ENCODE data around the gene CACHD1. TPM values are rescaled to one million over a fixed set of nuclear protein-coding genes. Genes with fewer than 3 reads are reported as not detected.

The CACHD1 gene
- total RNA-seq, 1 experiment from 2014 or later = 8.4 TPM

- Histone ChIP-seq H3K9ac (ENCODE audit: low read length) (no peak overlapping the region), H3K9me2 (ENCODE audit: insufficient read depth) (no peaks in the 10 kb centered on the region), H3K9me3 (ENCODE audit: control insufficient read depth in 1 of 2, insufficient read depth in 1 of 2, low read depth in 1 of 2, low read length in 2 of 2) (no peaks in the 10 kb centered on the region), H3K4me3 (replicated peaks in 1 of 2; ENCODE audit: low read depth in 1 of 2, low read length in 2 of 2) (no peak overlapping the region), H2AFZ (ENCODE audit: low read depth, low read length, poor library complexity, severe bottlenecking) (no peak overlapping the region), H3K4me1 (ENCODE audit: control insufficient read depth in 1 of 2, insufficient read depth in 2 of 2, low read length in 2 of 2) (no peaks in the 10 kb centered on the region), H3K79me2 (ENCODE audit: insufficient read depth, low read length) (peaks cover 5% of the 10 kb centered on the region), H4K20me1 (ENCODE audit: insufficient read depth) (no peaks in the 10 kb centered on the region), H3K27me3 (ENCODE audit: insufficient read depth, low read length) (no peaks in the 10 kb centered on the region), H3K36me3 (ENCODE audit: control insufficient read depth in 1 of 2, insufficient read depth in 2 of 2, low read length in 2 of 2) (no peaks in the 10 kb centered on the region), H3K27ac (ENCODE audit: low read depth, low read length) (no peak overlapping the region), H3K4me2 (ENCODE audit: low read length) (no peak overlapping the region)
- TF ChIP-seq FOSL1 (IDR thresholded peaks at IDR 0.05; ENCODE audit: low read depth) (no peak), REST (IDR thresholded peaks at IDR 0.05; ENCODE audit: low read depth) (no peak), TCF7L2 (IDR thresholded peaks at IDR 0.05; ENCODE audit: borderline replicate concordance, extremely low read depth, insufficient read depth, insufficient read length) (no peak), POLR2AphosphoS5 (IDR thresholded peaks at IDR 0.05; ENCODE audit: low read depth, low read length) (no peak), ZBTB33 (IDR thresholded peaks at IDR 0.05; ENCODE audit: extremely low read depth, insufficient replicate concordance, low read length) (no peak), EZH2 (IDR thresholded peaks at IDR 0.05) (no peak), JUND (IDR thresholded peaks at IDR 0.05) (no peak), ZNF274 (IDR thresholded peaks at IDR 0.05; ENCODE audit: low read depth, low read length) (no peak), SP1 (IDR thresholded peaks at IDR 0.05; ENCODE audit: low read depth) (no peak), RAD21 (IDR thresholded peaks at IDR 0.05; ENCODE audit: low read depth) (no peak), ZFX (IDR thresholded peaks at IDR 0.05) (no peak), YY1 (IDR thresholded peaks at IDR 0.05; ENCODE audit: extremely low read depth, insufficient replicate concordance, low read depth, low read length) (no peak), EGR1 (IDR thresholded peaks at IDR 0.05; ENCODE audit: low read depth) (no peak), CEBPB (IDR thresholded peaks at IDR 0.05; ENCODE audit: low read depth) (no peak), CBX3 (IDR thresholded peaks at IDR 0.05; ENCODE audit: low read depth) (no peak), EZH2phosphoT487 (IDR thresholded peaks at IDR 0.05; ENCODE audit: borderline replicate concordance) (no peak), SRF (IDR thresholded peaks at IDR 0.05; ENCODE audit: low read depth) (no peak), SIN3A (IDR thresholded peaks at IDR 0.05; ENCODE audit: low read depth) (no peak)
- TF ChIP-seq, protein P1, sequence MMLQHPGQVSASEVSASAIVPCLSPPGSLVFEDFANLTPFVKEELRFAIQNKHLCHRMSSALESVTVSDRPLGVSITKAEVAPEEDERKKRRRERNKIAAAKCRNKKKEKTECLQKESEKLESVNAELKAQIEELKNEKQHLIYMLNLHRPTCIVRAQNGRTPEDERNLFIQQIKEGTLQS (IDR thresholded peaks at IDR 0.05) = no peak
- TF ChIP-seq, protein P2, sequence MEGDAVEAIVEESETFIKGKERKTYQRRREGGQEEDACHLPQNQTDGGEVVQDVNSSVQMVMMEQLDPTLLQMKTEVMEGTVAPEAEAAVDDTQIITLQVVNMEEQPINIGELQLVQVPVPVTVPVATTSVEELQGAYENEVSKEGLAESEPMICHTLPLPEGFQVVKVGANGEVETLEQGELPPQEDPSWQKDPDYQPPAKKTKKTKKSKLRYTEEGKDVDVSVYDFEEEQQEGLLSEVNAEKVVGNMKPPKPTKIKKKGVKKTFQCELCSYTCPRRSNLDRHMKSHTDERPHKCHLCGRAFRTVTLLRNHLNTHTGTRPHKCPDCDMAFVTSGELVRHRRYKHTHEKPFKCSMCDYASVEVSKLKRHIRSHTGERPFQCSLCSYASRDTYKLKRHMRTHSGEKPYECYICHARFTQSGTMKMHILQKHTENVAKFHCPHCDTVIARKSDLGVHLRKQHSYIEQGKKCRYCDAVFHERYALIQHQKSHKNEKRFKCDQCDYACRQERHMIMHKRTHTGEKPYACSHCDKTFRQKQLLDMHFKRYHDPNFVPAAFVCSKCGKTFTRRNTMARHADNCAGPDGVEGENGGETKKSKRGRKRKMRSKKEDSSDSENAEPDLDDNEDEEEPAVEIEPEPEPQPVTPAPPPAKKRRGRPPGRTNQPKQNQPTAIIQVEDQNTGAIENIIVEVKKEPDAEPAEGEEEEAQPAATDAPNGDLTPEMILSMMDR (IDR thresholded peaks at IDR 0.05 in 2 of 3, conservative IDR thresholded peaks at IDR 0.05 in 1 of 3; ENCODE audit: borderline replicate concordance in 1 of 3, insufficient read depth in 1 of 3, low read depth in 2 of 3, low read length in 2 of 3) = no peak
- intact Hi-C loops (cut with micrococcal nuclease) = no loop called here
- ChIA-PET CTCF (no interaction called here), RAD21 (ENCODE audit: low non-redundant PET in 1 of 2, low total read pairs in 2 of 2, uncharacterized antibody in 2 of 2, unreplicated experiment in 2 of 2) (no interaction called here), POLR2A (no interaction called here)
- no TSS peak for BruUV-seq (replicated peaks)
- no peak for DNase-seq (ENCODE audit: low read depth, low spot score)
- no peak for ATAC-seq
These were observed 53.7 kb downstream of the CACHD1 start for GRCh38 chr1:64523413-64524337.

Measured in HCT116 (cell line).